OCI-LY1 (cell line): Measurements from ENCODE around the gene USP7.

Source experiments
- CTCF ChIP-seq: fragments of 200-600 bp; sonication (generic), shearing (Covaris generic); IDR thresholded peaks from 2 replicates; pipeline ENCODE4 v1.5.1; 2017; ENCODE audit warnings: mild to moderate bottlenecking, antibody characterized with exemption, low read length, moderate library complexity, mixed read lengths
- EZH2 ChIP-seq: fragments of 200-600 bp; sonication (generic), shearing (Covaris generic); IDR thresholded peaks from 2 replicates; pipeline ENCODE4 v1.8.0; 2017; ENCODE audit warnings: borderline replicate concordance, mixed run types, mild to moderate bottlenecking, antibody characterized with exemption, low read length, moderate library complexity, mixed read lengths

GRCh38 chr16:9003322-9003721, 39.6 kb upstream of the USP7 start:
- TF ChIP-seq CTCF: no peak
- no peak for TF ChIP-seq EZH2
